ENCODE measurements around the gene RGS14.

DNA sequence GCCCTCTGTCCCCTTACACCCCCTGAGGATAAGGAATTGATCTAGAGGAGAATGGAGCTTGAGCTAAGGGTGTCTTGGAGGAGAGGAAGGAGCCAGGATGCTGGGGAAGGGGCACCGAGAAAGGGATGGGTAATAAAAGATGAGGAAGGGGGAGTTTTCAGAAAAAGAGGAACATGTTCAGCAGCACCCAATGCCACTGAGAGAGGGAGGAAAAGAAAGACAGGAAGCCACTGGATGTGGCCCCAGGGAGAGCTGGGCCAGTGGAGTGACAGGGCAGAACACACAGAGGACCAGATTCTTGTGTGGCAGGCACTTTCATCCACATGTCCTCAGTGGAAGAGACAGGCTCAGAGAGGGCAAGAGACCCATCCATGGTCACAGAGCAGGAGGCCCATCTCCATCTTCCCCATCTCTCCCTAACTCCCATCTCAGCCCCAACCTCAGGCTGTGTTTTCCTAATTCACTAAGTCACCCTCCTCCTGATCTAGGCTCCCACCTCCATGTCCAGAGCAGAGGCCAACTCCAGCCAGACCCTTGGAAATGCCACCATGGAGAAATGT is 35.6 kb downstream of the RGS14 start:
- TF ChIP-seq, protein P1, sequence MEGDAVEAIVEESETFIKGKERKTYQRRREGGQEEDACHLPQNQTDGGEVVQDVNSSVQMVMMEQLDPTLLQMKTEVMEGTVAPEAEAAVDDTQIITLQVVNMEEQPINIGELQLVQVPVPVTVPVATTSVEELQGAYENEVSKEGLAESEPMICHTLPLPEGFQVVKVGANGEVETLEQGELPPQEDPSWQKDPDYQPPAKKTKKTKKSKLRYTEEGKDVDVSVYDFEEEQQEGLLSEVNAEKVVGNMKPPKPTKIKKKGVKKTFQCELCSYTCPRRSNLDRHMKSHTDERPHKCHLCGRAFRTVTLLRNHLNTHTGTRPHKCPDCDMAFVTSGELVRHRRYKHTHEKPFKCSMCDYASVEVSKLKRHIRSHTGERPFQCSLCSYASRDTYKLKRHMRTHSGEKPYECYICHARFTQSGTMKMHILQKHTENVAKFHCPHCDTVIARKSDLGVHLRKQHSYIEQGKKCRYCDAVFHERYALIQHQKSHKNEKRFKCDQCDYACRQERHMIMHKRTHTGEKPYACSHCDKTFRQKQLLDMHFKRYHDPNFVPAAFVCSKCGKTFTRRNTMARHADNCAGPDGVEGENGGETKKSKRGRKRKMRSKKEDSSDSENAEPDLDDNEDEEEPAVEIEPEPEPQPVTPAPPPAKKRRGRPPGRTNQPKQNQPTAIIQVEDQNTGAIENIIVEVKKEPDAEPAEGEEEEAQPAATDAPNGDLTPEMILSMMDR (IDR thresholded peaks at IDR 0.05): no peak
- TF ChIP-seq POLR2A (IDR thresholded peaks at IDR 0.05): no peak

Data from testis (tissue), 2 donors.